PC-9 (cell line): ENCODE data around the gene TMTC2.

Experiments used
- EZH2 ChIP-seq: fragments of 200-600 bp; sonication (generic); IDR thresholded peaks from 2 replicates; pipeline ENCODE4 v1.8.0; 2017; ENCODE audit warnings: antibody characterized with exemption, low read depth
- TF ChIP-seq, protein P1 (sequence below): fragments of 200-600 bp; sonication (generic); conservative IDR thresholded peaks from 2 replicates; pipeline ENCODE4 v1.6.1; 2017; ENCODE audit warnings: mixed run types, antibody characterized with exemption, mild to moderate bottlenecking, moderate library complexity

DNA sequence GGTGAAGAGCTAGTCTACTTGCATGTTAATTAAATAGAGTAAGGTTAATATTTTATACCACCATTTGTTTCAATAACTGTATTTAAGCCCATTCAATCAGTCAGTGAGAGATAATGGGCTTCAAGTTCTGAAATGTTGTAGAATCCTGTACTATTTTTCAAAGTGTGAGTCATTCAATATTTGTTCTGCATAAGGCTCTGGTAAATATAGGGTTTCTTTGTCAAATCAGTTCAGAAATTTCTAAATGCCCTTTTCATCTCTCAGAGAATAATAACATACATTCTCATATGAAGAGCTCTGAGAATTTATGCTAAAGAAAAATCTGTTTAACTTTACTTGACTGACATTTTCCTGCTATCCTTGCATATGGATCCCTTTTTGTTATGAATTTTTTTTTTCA is 493.3 kb downstream of the TMTC2 start:
- TF ChIP-seq, protein P1, sequence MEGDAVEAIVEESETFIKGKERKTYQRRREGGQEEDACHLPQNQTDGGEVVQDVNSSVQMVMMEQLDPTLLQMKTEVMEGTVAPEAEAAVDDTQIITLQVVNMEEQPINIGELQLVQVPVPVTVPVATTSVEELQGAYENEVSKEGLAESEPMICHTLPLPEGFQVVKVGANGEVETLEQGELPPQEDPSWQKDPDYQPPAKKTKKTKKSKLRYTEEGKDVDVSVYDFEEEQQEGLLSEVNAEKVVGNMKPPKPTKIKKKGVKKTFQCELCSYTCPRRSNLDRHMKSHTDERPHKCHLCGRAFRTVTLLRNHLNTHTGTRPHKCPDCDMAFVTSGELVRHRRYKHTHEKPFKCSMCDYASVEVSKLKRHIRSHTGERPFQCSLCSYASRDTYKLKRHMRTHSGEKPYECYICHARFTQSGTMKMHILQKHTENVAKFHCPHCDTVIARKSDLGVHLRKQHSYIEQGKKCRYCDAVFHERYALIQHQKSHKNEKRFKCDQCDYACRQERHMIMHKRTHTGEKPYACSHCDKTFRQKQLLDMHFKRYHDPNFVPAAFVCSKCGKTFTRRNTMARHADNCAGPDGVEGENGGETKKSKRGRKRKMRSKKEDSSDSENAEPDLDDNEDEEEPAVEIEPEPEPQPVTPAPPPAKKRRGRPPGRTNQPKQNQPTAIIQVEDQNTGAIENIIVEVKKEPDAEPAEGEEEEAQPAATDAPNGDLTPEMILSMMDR, result no peak
- no peak for TF ChIP-seq EZH2
